ENCODE data around the gene CDHR5.

DNA sequence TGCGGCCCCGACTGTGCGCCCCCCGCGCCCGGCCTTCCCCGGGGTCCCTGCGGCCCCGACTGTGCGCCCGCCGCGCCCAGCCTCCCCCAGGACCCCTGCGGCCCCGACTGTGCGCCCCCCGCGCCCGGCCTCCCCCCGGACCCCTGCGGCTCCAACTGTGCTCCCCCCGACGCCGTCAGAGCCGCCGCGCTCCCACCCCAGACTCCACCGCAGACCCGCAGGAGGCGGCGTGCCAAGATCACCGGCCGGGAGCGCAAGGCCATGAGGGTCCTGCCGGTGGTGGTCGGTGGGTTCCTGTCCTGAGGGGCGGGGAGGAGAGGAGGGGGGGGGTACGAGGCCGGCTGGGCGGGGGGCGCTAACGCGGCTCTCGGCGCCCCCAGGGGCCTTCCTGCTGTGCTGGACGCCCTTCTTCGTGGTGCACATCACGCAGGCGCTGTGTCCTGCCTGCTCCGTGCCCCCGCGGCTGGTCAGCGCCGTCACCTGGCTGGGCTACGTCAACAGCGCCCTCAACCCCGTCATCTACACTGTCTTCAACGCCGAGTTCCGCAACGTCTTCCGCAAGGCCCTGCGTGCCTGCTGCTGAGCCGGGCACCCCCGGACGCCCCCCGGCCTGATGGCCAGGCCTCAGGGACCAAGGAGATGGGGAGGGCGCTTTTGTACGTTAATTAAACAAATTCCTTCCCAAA, 15.4 kb upstream of the CDHR5 start:
- TF ChIP-seq CTCF (optimal IDR thresholded peaks at IDR 0.05 in 1 of 3, IDR thresholded peaks at IDR 0.05 in 1 of 3, conservative IDR thresholded peaks at IDR 0.05 in 1 of 3; ENCODE audit: extremely low read depth in 1 of 3, insufficient read depth in 2 of 3, low read length in 3 of 3): no peak
- TF ChIP-seq EZH2 (IDR thresholded peaks at IDR 0.05; ENCODE audit: low read length): no peak

All from keratinocyte (primary cell).